H7 (cell line): Measurements from ENCODE around the gene QRFP. TPM values are rescaled to one million over a fixed set of nuclear protein-coding genes. Genes with fewer than 3 reads are reported as not detected.
A peak's percentile ranks its signal among the peaks of the same experiment; 100 is the strongest.

Experiments used
- DNase-seq: peaks from one replicate; pipeline ENCODE4 v3.0.0; 2012
- H3K27me3 ChIP-seq: 2 replicates; pipeline ENCODE4 v1.6.0; 2011; ENCODE audit warnings: mild to moderate bottlenecking, low read length; ENCODE audit not compliant: control insufficient read depth, insufficient read depth
- H3K36me3 ChIP-seq: replicated peaks from 2 replicates; pipeline ENCODE4 v1.5.1; 2011; ENCODE audit warnings: low read length; ENCODE audit not compliant: control insufficient read depth, insufficient read depth
- H3K4me3 ChIP-seq: 2 replicates; pipeline ENCODE4 v1.5.1; 2011; ENCODE audit warnings: low read depth, mild to moderate bottlenecking, control low read depth, low read length, moderate library complexity; ENCODE audit not compliant: insufficient read depth
- total RNA-seq: library from RNA; depleted of rRNA; stranded (reverse); fragments of >200 nt; shearing (Covaris generic); gene quantifications from 2 replicates; pipeline ENCODE4 v1.2.3, GENCODE V29; 2014

The QRFP gene
- total RNA-seq, 1 experiment from 2014 or later = not detected

DNA sequence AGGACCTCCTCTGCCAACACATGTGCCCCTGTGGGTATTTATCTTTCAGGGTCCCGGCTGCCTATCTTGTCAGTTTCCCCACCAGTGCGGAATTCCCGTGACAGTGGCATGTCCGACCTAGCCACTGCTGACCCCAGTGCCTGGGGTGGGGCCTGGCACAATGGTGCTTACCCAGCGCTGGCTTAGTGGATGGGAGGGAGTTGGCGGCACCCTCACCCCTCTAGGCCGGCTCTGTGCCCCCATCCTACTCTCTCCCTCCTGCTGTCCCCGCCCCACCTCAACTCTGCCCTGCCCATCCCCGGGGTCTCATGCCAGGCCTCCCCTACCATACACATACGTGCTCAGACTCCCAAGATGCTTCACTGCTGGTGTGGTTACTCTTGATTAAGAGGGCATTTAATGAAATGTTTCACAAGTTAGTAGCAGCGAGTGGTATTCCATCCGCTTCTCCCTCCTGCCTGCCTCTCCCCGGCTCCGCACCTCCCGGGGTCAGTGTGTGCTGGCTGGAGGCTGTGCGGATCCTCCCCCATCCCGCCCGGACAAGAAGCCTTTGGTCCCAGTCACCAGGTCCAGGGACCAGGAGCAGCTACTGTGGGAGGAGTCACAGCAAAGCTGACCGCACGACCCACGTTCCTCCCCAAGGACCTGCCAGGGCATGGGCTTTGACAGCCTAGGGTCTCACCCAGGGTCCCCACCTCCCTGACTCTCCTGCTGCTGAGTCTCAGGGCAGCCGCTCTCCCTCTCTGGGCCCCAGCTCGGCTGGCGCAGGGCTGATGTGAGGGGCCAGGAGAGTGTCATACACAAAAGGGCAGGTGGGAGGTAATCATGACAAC is 9.5 kb upstream of the QRFP start:
- H3K36me3 ChIP-seq = no peaks in the 10 kb centered on the region
- H3K4me3 ChIP-seq = no peak overlapping the region
- DNase-seq = no peak
- H3K27me3 ChIP-seq = no peaks in the 10 kb centered on the region

DNA sequence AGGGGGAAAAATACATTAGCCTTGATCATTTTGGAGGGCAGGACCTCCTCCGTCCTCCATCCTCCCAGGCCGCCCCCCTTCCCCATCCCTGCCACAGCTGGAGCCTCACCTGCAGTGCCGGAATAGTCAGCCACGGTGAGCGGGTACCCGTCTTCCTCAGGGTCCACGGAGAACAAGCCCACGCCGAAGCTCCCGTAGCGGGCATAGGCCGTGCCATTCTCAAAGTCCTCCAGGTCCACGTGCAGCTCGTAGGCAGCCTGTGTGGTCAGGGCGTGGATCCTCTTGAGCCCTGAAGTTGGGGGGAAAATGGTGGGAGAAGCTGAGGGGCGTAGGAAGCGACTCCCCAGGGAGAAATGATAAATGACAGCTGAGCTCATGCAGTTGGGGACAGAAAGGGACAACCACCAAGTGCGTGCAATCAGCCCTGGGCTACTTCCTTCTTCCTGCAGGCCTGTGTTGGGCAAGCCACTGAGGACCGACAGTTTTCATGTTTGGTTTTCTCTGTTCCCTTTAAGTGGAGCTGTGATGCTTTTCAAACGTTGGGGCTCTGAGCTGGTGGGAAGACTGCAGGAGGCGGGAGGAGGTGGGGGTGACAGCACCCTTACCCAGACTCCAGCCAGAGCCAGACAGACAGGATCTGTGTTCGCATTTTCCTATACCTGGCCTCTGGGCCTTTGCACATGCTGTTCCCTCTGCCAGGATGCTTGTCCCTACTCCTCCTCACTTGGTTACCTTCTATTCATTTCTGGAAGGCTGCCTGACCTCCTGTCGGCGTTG is 8.7 kb upstream of the QRFP start:
- H3K36me3 ChIP-seq = no peaks in the 10 kb centered on the region

DNA sequence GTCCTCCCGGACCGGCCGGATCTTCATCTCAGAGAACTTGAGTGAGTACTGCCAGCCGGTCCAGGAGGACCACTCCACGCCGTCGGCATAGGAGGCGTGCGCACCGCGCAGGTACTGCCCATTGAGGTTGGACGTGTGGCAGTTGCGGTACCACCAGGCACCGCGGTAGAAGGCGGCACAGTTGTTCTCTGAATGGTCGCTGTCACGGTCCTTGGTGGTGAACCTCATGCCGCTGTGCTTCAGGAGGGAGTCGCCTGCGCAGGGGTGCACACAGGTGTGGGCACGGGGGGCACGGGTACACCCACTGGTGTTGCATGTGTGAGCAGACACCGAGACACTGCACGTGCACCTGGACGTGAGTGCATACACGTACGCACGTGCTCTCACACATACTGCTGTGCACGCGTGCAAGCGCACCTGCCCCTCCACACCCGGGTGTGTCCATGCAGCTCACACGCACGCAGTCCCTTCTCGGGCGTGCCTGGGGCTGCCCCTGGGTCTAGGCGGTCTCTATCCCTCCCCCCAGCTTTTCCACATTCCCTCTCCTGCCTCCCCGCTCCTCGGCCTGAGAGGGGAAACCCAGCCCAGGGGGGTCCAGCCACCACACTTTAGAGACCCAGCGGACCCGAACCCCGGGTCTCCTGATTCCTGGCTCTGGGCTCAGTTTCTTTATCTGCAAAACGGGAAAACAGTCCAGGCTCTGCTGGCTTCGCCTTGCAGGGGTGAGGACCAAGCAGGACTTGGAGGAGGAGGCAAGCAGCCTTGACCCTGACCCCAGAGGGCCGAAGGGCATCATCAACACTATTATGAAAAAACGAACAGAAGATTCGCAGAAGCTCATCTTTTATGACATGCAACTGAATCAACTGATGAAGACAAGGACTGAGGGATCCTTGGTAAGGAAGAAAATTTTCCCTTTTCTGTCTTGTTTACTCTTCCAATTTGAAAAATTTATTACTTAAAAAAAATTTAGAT is 7.7 kb upstream of the QRFP start:
- H3K36me3 ChIP-seq = no peaks in the 10 kb centered on the region
- peak; percentile 62 for DNase-seq
- no peaks in the 10 kb centered on the region for H3K27me3 ChIP-seq
- no peak overlapping the region for H3K4me3 ChIP-seq

More for the DNA sequence above, 8.7 kb upstream of the QRFP start:
- no peak overlapping the region for H3K4me3 ChIP-seq
- peak; percentile 55 for DNase-seq
- H3K27me3 ChIP-seq = no peaks in the 10 kb centered on the region

DNA sequence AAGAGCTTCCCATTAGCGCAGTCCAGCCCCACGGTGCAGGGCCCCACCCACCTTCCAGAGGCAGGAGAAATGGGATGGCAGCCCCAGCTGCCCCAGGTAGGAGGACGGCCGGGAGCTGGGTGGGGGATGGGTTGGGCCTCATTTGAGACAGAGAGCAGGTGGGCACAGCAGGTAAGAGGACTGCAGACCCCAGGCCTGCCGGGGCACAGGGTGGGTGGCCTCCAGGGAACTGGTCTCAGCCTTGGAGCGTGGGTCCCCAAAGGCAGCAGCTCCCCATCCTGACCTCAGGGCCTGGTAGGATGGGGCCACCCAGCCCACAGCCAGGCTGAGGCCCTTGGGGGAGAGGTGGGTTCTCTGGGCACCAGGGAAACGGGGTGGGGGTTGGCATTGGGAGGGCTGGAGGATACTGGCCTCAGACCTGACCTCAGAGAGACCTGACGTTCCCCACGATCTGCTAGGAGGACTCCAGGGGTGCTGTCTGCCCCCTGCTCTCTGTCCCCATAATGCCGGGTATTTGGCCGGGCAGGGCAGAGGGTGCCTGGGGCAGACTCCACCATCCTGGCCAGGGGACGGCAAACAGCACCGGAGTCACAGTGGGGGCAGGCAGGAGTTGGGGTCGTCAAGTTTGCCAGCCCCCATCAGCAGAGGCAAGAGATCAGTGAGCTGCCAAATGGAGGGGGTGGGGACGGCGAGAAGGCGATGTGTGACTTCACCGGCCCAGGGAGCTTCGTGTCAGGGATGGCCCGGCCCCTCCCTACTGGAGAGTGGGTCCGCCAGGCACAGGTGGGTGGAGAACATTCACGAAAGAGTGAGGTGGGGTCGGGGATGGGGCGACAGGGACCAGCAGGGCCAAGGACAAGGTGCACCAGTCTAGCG is 6.8 kb upstream of the QRFP start:
- no peak overlapping the region for H3K4me3 ChIP-seq
- H3K36me3 ChIP-seq = no peaks in the 10 kb centered on the region
- no peaks in the 10 kb centered on the region for H3K27me3 ChIP-seq
- peak; percentile 55 for DNase-seq

DNA sequence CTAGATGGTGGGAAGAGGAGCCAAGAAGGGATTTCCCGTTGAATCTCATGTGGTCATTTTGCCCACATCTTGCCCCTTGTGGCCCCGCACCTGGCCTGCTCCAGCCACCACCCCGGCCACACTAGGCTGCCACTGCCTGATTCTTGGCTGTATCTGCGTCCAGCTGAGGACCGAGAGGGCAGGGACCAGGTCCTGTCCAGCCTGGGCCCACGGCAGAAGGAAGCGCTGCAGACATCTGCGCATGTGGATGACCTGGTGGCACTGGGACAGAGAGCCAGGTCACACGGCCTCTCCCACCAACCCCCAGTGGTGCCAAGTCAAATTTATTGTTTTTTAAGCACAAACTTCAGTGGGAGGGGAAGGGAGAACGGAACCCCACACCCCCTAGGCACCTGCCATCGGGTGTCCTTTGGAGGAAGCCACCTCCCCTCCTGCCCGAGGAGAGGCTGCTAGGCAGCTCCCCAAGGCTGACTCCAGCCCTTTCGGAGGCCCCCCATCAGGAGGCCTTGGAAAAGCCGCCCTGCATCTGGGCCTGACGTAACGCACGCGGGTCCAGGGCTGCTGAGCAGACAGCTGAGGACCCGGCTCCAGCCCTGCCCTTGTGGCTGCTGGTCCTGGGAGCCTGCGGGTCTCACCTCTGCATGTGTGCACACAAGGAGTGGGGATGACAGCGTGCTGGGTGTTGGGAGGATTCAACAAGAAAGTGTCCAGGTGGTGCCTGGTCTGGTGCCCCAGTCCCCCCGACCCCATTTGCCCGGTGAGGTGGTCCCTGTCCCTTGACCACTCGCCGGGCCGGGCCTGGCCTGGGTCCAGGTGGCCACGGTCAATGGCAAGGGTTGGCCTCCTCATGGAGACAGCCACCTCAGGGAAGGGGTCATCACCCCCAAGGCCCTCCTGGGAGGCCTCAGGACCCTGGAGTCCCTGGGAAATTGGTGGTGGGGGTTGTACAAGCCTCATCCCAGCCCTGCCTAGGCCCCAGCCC is 5.9 kb upstream of the QRFP start:
- DNase-seq = peak; percentile 67
- H3K36me3 ChIP-seq = no peaks in the 10 kb centered on the region
- no peaks in the 10 kb centered on the region for H3K27me3 ChIP-seq

DNA sequence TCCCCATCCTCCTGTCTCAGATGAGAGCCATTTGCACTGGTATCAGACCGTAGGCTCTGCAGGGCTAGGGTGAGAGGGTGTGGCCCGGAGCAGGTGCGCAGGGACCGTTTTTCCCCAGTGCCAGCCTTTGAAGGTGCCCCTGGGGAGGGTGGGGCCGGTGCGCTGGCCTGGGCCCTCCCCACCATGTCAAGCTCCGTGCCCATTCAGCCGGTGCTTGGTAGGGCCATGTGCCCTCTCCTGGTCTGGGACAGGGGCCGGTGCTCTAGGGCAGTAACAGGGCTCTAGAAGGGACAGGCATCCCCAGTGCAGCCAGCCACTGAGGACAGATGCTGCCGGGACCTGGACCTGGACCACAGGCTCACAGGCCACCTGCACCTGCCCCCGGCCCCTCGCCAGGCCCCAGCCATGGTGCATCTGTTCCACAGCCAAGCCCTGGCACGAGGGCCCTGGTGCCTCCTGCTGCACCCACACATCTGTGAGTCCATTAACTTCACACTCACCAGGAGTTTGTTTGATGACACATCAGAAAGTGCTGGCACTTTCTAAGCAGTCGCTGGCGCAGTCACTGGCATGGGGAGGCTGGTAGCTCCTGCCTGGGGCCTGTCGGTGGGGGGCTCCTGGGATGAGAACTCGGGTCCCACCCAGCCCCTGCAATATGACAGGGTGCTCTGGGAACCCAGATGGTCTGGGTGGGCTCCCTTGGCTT is 5.0 kb upstream of the QRFP start:
- Histone ChIP-seq H3K36me3 (no peaks in the 10 kb centered on the region), H3K27me3 (no peaks in the 10 kb centered on the region), H3K4me3 (no peak overlapping the region)
- DNase-seq = peak; percentile 53

More for the DNA sequence above, 5.9 kb upstream of the QRFP start:
- no peak overlapping the region for H3K4me3 ChIP-seq

DNA sequence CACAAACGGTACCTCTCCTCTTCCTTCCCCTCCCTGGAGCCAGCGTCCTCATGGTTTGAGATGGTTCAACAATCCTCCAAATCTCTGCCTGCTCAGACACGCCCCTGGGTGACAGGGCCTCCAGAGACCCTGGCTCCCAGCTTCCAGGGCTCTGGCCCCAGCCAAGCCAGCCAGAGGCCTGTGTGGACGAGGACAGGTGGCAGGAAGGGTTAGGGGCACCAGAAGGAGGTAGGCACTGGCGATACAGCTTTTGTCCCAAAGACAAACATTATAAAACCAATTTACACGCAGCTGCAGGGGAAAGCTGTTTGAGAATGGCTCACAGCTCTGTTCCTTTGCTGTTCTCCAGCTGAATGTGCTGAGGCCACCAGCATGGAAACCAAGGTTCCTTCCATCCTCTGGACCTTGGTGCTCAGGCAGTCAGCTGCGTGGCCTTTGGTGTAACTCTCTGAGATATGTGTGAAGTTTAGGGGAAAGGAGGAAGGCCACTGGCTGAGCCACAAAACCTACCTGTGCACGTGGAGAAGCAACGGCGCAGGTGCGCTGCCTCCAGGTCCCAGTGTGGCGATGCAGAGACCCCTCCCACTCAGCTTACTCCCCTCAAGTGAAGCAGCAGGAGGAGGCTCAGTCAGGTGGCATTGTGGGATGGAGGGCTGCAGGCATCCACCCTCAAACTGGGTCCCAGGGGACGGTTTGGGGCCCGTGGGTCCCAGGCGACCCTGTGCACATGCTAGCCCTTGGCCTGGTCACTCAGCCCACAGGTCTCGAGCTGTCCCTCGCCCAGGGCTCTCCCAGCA is 4.3 kb upstream of the QRFP start:
- Histone ChIP-seq H3K4me3 (no peak overlapping the region), H3K36me3 (no peaks in the 10 kb centered on the region), H3K27me3 (no peaks in the 10 kb centered on the region)
- DNase-seq = no peak

DNA sequence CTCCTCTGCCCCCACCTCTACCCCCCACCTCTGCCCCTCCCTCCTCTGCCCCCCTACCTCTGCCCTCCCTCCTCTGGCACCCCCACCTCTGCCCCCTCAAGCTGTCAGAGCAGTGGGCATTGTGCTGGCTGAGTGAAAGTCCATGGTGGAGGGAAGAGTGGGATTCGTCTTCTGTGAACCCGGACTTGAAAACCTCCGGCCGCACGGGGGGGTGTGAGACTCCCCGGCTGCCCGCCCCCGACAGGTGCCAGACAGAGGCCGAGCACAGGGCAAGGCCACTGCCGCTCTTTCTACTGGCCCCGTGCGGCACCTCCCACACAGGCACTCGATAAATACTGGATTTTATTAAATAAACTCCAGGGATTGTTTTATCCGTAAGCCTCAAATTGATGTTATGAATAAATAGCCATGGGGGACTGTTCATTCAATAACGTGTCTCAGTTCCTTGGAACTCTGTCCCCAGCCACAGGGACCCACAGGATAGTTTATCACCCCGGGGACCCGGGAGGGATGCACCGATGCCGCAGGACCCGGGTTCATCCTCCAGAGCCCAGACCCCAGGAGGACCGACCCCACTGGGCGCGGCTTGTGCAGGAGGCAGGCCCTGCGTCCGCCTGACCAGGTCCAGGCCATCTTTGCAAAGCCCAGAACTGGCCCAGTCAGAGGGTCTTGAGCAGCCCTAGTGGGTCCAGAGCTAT is 2.6 kb upstream of the QRFP start:
- DNase-seq = peak; percentile 60

DNA sequence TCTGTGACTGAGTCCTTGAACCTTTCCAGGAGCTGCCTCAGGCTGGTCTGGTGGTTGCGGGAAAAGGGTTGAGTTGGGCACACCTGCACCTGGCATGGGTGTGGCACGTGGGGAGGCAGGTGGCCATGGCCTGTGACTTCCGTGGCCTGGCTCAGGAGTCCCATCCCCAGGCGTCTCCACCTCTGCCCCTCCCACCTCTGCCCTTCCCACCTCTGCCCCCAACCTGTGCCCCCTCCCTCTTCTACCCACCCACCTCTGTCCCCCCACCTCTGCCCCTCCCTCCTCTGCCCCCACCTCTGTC is 1.9 kb upstream of the QRFP start:
- Histone ChIP-seq H3K36me3 (no peaks in the 10 kb centered on the region), H3K27me3 (no peaks in the 10 kb centered on the region), H3K4me3 (no peak overlapping the region)
- peak; percentile 52 for DNase-seq

More for the DNA sequence above, 2.6 kb upstream of the QRFP start:
- Histone ChIP-seq H3K36me3 (no peaks in the 10 kb centered on the region), H3K4me3 (no peak overlapping the region), H3K27me3 (no peaks in the 10 kb centered on the region)

DNA sequence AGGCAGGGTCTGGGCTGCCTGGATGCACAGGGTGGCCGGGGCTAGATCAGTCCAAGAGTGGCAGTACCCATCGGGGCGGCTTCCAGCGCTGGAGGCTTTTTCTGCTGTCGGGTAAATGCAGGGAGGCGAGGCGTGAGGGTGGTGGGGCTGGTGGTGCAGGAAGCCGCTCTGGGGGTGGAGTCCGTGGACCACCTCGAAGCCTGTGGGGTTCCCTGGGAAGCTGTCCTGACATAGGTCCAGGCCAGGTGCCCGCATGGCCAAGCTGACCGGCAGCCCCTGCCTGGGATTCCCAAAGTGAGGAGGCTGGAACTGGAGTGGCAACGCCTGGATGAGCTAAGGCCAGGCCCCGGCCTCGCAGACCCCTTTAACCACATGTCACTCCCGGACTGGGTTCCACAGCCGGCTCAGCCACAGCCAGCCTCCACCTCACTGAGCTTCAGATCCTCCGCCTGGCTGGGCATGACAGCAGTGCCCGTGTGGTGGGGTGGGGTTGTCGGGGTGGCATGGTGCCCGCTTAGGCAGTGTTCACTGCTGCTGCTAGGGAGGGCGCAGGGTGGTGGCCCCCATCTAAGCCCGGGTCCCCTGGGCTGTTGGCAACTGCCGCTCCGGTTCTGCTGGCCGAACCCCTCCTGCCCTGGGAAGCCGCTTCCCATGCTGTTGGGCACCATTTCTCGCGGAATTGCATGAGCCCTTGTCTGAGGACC is 1.4 kb upstream of the QRFP start:
- no peaks in the 10 kb centered on the region; the same call in 1 of the 2 replicates for H3K36me3 ChIP-seq
- DNase-seq = peak; percentile 65
- H3K27me3 ChIP-seq = no peaks in the 10 kb centered on the region
- no peak overlapping the region for H3K4me3 ChIP-seq
